Measurements from ENCODE around the gene PRKN. TPM values are rescaled to one million over a fixed set of nuclear protein-coding genes. Genes with fewer than 3 reads are reported as not detected.

Gene PRKN
- total RNA-seq, 4 donors from 2014 or later, result 5.2 to 121 (median 6.9) TPM

- WGBS, 2 donors, result 84 to 86% methylated on average over 3 of the region's 3 CpGs
- intact Hi-C loops (cut with DNase I), result no loop called here
- no peaks in the 10 kb centered on the region for H3K36me3 ChIP-seq
- H3K27ac ChIP-seq, result no peak overlapping the region
- no peaks in the 10 kb centered on the region for H3K27me3 ChIP-seq
- H3K4me3 ChIP-seq (replicated peaks in 1 of 3), result no peak overlapping the region
- H3K4me1 ChIP-seq, result no peaks in the 10 kb centered on the region
- DNase-seq, result no peak
- H3K9me3 ChIP-seq, result no peaks in the 10 kb centered on the region
- no peak for TF ChIP-seq POLR2A (IDR thresholded peaks at IDR 0.05)
- TF ChIP-seq, protein P1, sequence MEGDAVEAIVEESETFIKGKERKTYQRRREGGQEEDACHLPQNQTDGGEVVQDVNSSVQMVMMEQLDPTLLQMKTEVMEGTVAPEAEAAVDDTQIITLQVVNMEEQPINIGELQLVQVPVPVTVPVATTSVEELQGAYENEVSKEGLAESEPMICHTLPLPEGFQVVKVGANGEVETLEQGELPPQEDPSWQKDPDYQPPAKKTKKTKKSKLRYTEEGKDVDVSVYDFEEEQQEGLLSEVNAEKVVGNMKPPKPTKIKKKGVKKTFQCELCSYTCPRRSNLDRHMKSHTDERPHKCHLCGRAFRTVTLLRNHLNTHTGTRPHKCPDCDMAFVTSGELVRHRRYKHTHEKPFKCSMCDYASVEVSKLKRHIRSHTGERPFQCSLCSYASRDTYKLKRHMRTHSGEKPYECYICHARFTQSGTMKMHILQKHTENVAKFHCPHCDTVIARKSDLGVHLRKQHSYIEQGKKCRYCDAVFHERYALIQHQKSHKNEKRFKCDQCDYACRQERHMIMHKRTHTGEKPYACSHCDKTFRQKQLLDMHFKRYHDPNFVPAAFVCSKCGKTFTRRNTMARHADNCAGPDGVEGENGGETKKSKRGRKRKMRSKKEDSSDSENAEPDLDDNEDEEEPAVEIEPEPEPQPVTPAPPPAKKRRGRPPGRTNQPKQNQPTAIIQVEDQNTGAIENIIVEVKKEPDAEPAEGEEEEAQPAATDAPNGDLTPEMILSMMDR (IDR thresholded peaks at IDR 0.05), result no peak
Observed at GRCh38 chr6:162674452-162674851, 53.1 kb downstream of the PRKN start.

GRCh38 chr6:162671580-162672165 is 55.9 kb downstream of the PRKN start:
- intact Hi-C loops (cut with DNase I), result no loop called here
- Histone ChIP-seq H3K27ac (no peak overlapping the region), H3K27me3 (no peaks in the 10 kb centered on the region), H3K9me3 (no peaks in the 10 kb centered on the region), H3K36me3 (no peaks in the 10 kb centered on the region), H3K4me3 (replicated peaks in 1 of 3) (no peak overlapping the region), H3K4me1 (no peaks in the 10 kb centered on the region)
- TF ChIP-seq, protein P1 (IDR thresholded peaks at IDR 0.05), result no peak
- TF ChIP-seq POLR2A (IDR thresholded peaks at IDR 0.05), result no peak
- no peak for DNase-seq
- WGBS, 2 donors, result 93 to 97% methylated on average over 4 of the region's 4 CpGs

DNA sequence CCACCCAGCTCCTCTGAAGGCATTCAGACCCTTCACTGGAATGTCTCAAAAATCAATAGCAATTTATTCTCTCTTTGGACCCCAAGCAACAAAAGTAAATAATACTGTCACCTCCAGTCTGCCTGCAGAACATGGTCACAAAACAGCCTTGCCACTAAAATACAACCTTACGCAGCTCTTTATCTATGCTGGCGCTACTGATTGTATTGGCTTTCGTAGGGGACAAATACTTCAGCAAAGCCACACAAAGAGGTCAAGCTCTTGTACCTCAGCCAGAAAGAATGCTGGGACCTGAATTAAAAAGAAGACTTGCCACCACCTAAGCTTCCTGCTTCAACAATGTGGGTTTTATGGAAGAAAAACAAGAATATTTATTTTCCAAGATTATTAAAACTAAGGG is 57.2 kb downstream of the PRKN start:
- H3K4me1 ChIP-seq, result no peaks in the 10 kb centered on the region
- H3K4me3 ChIP-seq (replicated peaks in 1 of 3), result no peak overlapping the region
- TF ChIP-seq, protein P1 (IDR thresholded peaks at IDR 0.05), result no peak
- TF ChIP-seq POLR2A (IDR thresholded peaks at IDR 0.05), result no peak
- H3K27ac ChIP-seq, result no peak overlapping the region
- H3K27me3 ChIP-seq, result no peaks in the 10 kb centered on the region
- 92% methylated on average over 3 of the region's 3 CpGs for WGBS, 2 donors
- intact Hi-C loops (cut with DNase I), result no loop called here
- H3K36me3 ChIP-seq, result no peaks in the 10 kb centered on the region
- H3K9me3 ChIP-seq, result no peaks in the 10 kb centered on the region
- no peak for DNase-seq

GRCh38 chr6:162666246-162666645 is 61.3 kb downstream of the PRKN start:
- no peaks in the 10 kb centered on the region for H3K36me3 ChIP-seq
- 82 to 88% methylated on average over 2 of the region's 2 CpGs for whole genome bisulfite sequencing, 2 donors
- no peak for DNase-seq
- H3K27me3 ChIP-seq, result no peaks in the 10 kb centered on the region
- intact Hi-C loops (cut with DNase I), result no loop called here
- H3K4me1 ChIP-seq, result no peaks in the 10 kb centered on the region
- H3K9me3 ChIP-seq, result no peaks in the 10 kb centered on the region
- H3K4me3 ChIP-seq (replicated peaks in 1 of 3), result no peak overlapping the region
- TF ChIP-seq, protein P1 (IDR thresholded peaks at IDR 0.05), result no peak
- TF ChIP-seq POLR2A (IDR thresholded peaks at IDR 0.05), result no peak
- H3K27ac ChIP-seq, result no peak overlapping the region

DNA sequence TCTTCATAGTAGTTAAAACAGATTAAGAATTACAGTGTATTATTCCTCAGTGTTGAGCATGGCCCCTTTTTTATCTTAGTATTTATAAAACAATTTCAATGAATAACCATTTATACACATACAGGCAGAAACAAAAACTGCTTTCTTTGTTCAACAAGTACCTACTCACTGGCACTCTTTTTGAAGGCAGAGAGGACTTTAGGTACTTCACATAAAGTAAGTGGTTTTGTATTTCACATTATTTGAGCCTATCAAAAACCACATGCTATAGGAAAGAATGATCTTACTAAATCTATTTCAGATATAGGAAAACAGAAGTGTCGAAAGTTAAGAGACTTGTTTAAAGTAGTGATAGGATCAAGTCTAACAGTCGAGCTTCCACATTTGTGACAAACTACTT is 73.8 kb downstream of the PRKN start:
- no peak for DNase-seq
- Histone ChIP-seq H3K27ac (no peak overlapping the region), H3K4me3 (replicated peaks in 1 of 3) (no peak overlapping the region), H3K4me1 (no peaks in the 10 kb centered on the region), H3K27me3 (no peaks in the 10 kb centered on the region), H3K36me3 (no peaks in the 10 kb centered on the region), H3K9me3 (no peaks in the 10 kb centered on the region)
- TF ChIP-seq POLR2A (IDR thresholded peaks at IDR 0.05), result no peak
- TF ChIP-seq, protein P1 (IDR thresholded peaks at IDR 0.05), result no peak
- 46 to 56% methylated on average over 2 of the region's 2 CpGs for WGBS, 2 donors
- intact Hi-C loops (cut with DNase I), result no loop called here

All from thyroid gland (tissue), 4 donors.